ENCODE measurements around the gene SEC14L3. TPM values are rescaled to one million over a fixed set of nuclear protein-coding genes. Genes with fewer than 3 reads are reported as not detected.

Gene SEC14L3
- polyA plus RNA-seq, 4 donors: not detected

DNA sequence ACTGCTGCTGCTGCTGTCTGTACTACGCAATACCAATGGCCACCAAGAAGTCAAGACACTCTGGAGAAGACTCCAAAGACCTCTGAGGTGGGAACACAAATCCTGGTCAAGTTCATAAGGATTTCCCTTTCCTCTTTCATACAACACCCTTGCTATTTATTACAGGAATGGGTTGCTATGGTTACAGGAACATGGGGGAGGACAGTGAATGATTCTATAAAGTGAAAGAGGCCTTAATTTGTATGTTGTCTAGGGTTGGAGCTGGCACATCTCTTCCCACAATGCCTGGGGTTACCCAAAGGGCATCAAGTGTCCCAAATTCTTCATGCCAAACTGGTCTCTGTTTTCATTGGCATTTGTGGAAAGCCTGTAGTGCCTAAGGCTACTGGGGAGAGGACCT lies 11.4 kb upstream of the SEC14L3 start:
- no peaks in the 10 kb centered on the region for H3K4me1 ChIP-seq (ENCODE audit: control insufficient read depth in 3 of 3, insufficient read depth in 2 of 3, low read depth in 1 of 3, low read length in 2 of 3)
- FAIRE-seq: no peak
- no peaks in the 10 kb centered on the region for H3K36me3 ChIP-seq (ENCODE audit: control insufficient read depth in 3 of 3, insufficient read depth in 2 of 3, low read depth in 1 of 3, low read length in 3 of 3)
- H3K9me3 ChIP-seq (ENCODE audit: control insufficient read depth in 2 of 2, insufficient read depth in 1 of 2, low read depth in 1 of 2, low read length in 1 of 2): peaks cover 0 to 3% of the 10 kb centered on the region in 2 donors
- no peak for DNase-seq
- H3K27ac ChIP-seq (ENCODE audit: low read depth in 1 of 3, low read length in 2 of 3): no peak overlapping the region
- no peaks in the 10 kb centered on the region for H3K27me3 ChIP-seq (ENCODE audit: control insufficient read depth in 3 of 3, insufficient read depth in 3 of 3, low read length in 3 of 3)
- H3K4me3 ChIP-seq (ENCODE audit: low read depth in 1 of 3, low read length in 3 of 3): no peak overlapping the region
- 41 to 89% (median 76%) methylated on average over 1 of the region's 1 CpG for WGBS, 3 donors

DNA sequence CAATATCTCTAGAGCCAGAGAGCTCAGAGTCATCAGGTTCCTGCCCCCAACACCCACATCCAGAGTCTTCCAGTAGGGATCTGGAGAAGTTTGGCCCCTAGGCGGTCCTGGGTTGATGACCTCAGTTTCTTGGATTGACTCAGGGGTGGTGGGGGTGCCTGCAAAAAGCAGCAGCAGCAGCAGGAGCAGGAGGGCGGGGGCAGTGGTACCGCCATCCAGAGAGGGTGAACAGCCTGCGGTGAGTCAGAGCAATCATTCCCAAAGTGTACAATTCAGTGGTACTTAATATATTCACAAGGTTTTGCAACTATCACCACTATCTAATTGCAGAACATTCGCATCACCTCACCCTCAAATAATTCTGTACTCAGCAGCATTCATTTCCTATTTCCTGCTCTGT lies 9.9 kb upstream of the SEC14L3 start:
- no peak overlapping the region for H3K27ac ChIP-seq (ENCODE audit: low read depth in 1 of 3, low read length in 2 of 3)
- H3K4me1 ChIP-seq (ENCODE audit: control insufficient read depth in 3 of 3, insufficient read depth in 2 of 3, low read depth in 1 of 3, low read length in 2 of 3): no peaks in the 10 kb centered on the region
- no peak for FAIRE-seq
- DNase-seq: no peak
- 60 to 77% (median 76%) methylated on average over 5 of the region's 5 CpGs for WGBS, 3 donors
- no peaks in the 10 kb centered on the region for H3K36me3 ChIP-seq (ENCODE audit: control insufficient read depth in 3 of 3, insufficient read depth in 2 of 3, low read depth in 1 of 3, low read length in 3 of 3)
- no peak overlapping the region for H3K4me3 ChIP-seq (ENCODE audit: low read depth in 1 of 3, low read length in 3 of 3)
- peaks cover 0 to 3% of the 10 kb centered on the region in 2 donors for H3K9me3 ChIP-seq (ENCODE audit: control insufficient read depth in 2 of 2, insufficient read depth in 1 of 2, low read depth in 1 of 2, low read length in 1 of 2)
- H3K27me3 ChIP-seq (ENCODE audit: control insufficient read depth in 3 of 3, insufficient read depth in 3 of 3, low read length in 3 of 3): no peaks in the 10 kb centered on the region

DNA sequence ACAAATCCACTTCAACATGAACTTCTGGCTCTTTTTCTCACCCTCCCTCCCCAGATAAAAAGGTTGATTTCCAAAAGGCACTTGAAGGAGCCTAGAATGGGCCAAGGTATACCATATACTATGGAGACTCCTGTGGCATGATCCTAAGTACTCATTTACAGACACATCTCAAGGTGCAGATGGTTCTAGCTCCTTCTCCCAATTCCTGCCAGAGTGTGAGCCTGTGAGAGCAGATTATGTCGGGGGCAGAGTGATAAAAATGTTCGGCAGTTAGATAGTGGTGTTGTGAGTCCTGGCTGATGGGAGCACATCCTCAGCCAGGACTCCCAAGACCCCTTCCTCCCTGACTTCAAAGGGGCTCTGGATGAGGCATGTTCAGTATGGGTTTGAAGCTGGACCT lies 8.2 kb upstream of the SEC14L3 start:
- no peaks in the 10 kb centered on the region for H3K36me3 ChIP-seq (ENCODE audit: control insufficient read depth in 3 of 3, insufficient read depth in 2 of 3, low read depth in 1 of 3, low read length in 3 of 3)
- H3K9me3 ChIP-seq (ENCODE audit: control insufficient read depth in 2 of 2, insufficient read depth in 1 of 2, low read depth in 1 of 2, low read length in 1 of 2): peaks cover 0 to 3% of the 10 kb centered on the region in 2 donors
- no peak overlapping the region for H3K4me3 ChIP-seq (ENCODE audit: low read depth in 1 of 3, low read length in 3 of 3)
- no peak for FAIRE-seq
- H3K4me1 ChIP-seq (ENCODE audit: control insufficient read depth in 3 of 3, insufficient read depth in 2 of 3, low read depth in 1 of 3, low read length in 2 of 3): no peaks in the 10 kb centered on the region
- H3K27ac ChIP-seq (ENCODE audit: low read depth in 1 of 3, low read length in 2 of 3): no peak overlapping the region
- WGBS, 3 donors: 56 to 70% (median 57%) methylated on average over 2 of the region's 2 CpGs
- no peaks in the 10 kb centered on the region for H3K27me3 ChIP-seq (ENCODE audit: control insufficient read depth in 3 of 3, insufficient read depth in 3 of 3, low read length in 3 of 3)
- no peak for DNase-seq

DNA sequence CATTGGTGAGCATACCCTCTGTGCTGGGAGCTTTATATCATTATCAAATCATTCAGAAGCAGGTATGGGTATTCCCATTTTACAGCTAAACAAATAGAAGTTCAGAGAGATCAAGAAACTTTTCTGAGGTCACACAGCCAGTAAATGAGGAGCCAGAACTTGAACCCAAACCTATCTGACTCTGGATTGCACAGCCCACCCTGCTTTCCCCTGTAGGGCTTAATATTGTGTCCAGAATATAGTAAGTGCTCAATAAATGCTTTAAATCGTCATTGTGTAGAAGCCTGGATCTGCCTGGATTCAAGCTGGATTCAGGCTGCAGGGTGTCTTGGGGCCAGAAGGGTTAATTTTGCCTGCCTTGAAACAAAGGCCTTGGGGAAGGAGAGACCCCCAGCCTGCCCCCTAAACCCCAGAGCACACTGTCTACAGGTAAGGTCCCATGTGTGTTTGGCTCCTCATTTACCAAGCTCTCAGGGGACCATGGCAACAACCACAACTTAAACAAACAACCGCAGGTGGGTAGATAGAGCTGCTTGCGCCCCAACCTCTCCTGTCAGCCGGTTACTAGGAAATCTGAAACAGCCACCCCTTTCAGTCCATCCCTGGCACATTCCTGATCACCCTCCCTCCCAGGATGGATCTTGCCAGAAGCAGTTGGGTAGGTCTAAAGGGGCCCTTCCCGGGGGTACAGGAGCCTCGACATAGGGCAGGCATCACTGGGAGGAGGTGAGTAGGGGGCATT lies 3.0 kb upstream of the SEC14L3 start:
- 15 to 40% (median 27%) methylated on average over 6 of the region's 6 CpGs for WGBS, 3 donors
- no peak overlapping the region for H3K4me3 ChIP-seq (ENCODE audit: low read depth in 1 of 3, low read length in 3 of 3)
- H3K36me3 ChIP-seq (ENCODE audit: control insufficient read depth in 3 of 3, insufficient read depth in 2 of 3, low read depth in 1 of 3, low read length in 3 of 3): no peaks in the 10 kb centered on the region
- H3K27me3 ChIP-seq (ENCODE audit: control insufficient read depth in 3 of 3, insufficient read depth in 3 of 3, low read length in 3 of 3): peaks cover 0 to 3% (median under 1%) of the 10 kb centered on the region in 3 donors
- no peaks in the 10 kb centered on the region for H3K9me3 ChIP-seq (ENCODE audit: control insufficient read depth in 2 of 2, insufficient read depth in 1 of 2, low read depth in 1 of 2, low read length in 1 of 2)
- FAIRE-seq (no peak), DNase-seq (peak; percentile 36 to 58)
- no peak overlapping the region for H3K27ac ChIP-seq (ENCODE audit: low read depth in 1 of 3, low read length in 2 of 3)
- no peaks in the 10 kb centered on the region for H3K4me1 ChIP-seq (ENCODE audit: control insufficient read depth in 3 of 3, insufficient read depth in 2 of 3, low read depth in 1 of 3, low read length in 2 of 3)

DNA sequence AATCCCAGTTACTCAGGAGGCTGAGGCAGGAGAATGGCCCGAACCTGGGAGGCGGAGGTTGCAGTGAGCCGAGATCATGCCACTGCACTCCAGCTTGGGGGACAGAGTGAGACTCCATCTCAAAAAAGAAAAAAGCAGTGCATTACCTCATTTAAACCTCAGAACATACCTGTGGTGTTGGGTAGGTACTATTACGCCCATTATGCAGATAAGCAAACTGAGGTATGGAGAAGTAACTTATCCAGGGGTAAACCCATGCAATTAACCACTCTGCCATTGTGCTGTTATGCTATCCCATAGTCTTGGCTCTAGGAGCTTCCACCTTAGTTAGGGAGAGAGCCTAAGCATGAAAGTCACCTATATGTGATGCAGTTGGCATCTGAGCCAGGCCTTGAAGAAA lies 2.3 kb upstream of the SEC14L3 start:
- Histone ChIP-seq H3K9me3 (ENCODE audit: control insufficient read depth in 2 of 2, insufficient read depth in 1 of 2, low read depth in 1 of 2, low read length in 1 of 2) (no peaks in the 10 kb centered on the region), H3K27me3 (ENCODE audit: control insufficient read depth in 3 of 3, insufficient read depth in 3 of 3, low read length in 3 of 3) (peaks cover 0 to 3% (median 2%) of the 10 kb centered on the region in 3 donors), H3K36me3 (ENCODE audit: control insufficient read depth in 3 of 3, insufficient read depth in 2 of 3, low read depth in 1 of 3, low read length in 3 of 3) (no peaks in the 10 kb centered on the region), H3K4me3 (ENCODE audit: low read depth in 1 of 3, low read length in 3 of 3) (no peak overlapping the region), H3K4me1 (ENCODE audit: control insufficient read depth in 3 of 3, insufficient read depth in 2 of 3, low read depth in 1 of 3, low read length in 2 of 3) (no peaks in the 10 kb centered on the region), H3K27ac (ENCODE audit: low read depth in 1 of 3, low read length in 2 of 3) (no peak overlapping the region)
- no peak for DNase-seq
- 89 to 94% (median 90%) methylated on average over 4 of the region's 4 CpGs for WGBS, 3 donors
- no peak for FAIRE-seq

DNA sequence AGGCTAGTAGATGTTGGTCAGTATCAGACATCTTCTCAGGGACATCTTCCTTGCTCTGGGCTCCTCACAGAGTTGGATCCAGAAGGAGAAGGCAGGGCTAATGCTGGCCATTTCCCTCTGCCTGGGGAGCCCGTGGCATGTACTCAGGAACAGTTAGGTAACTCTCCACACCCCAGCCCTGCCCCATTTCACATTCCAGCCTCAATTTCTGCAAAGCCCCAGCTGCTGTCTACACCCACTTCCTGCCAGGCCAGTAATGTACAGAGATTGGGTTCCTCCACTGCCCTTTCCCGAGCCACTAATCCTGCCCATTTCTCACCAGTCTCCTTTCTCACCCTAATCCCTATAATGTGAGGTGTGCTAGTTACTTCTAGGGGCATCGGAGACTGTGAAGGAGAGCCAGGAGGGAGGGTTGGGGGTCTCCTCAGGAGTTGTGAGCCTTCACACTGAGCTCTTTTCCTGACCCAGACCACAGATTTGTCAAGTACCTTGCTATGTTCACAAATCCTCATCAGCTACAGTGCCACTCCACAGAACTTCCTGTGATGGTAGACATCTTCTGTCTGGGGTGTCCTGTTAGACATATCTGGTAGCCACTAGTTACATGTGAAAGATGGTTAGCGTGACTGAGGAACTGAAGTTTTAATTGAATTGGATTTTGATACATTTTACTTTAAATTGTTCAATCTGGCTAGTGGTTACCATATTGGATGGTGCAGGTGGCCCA lies 1.3 kb upstream of the SEC14L3 start:
- H3K9me3 ChIP-seq (ENCODE audit: control insufficient read depth in 2 of 2, insufficient read depth in 1 of 2, low read depth in 1 of 2, low read length in 1 of 2): no peaks in the 10 kb centered on the region
- WGBS, 3 donors: 57 to 67% (median 65%) methylated on average over 4 of the region's 4 CpGs
- no peaks in the 10 kb centered on the region for H3K4me1 ChIP-seq (ENCODE audit: control insufficient read depth in 3 of 3, insufficient read depth in 2 of 3, low read depth in 1 of 3, low read length in 2 of 3)
- no peaks in the 10 kb centered on the region for H3K36me3 ChIP-seq (ENCODE audit: control insufficient read depth in 3 of 3, insufficient read depth in 2 of 3, low read depth in 1 of 3, low read length in 3 of 3)
- peaks cover 0 to 3% (median 2%) of the 10 kb centered on the region in 3 donors for H3K27me3 ChIP-seq (ENCODE audit: control insufficient read depth in 3 of 3, insufficient read depth in 3 of 3, low read length in 3 of 3)
- no peak for DNase-seq
- H3K4me3 ChIP-seq (ENCODE audit: low read depth in 1 of 3, low read length in 3 of 3): no peak overlapping the region
- FAIRE-seq: no peak
- H3K27ac ChIP-seq (ENCODE audit: low read depth in 1 of 3, low read length in 2 of 3): no peak overlapping the region

DNA sequence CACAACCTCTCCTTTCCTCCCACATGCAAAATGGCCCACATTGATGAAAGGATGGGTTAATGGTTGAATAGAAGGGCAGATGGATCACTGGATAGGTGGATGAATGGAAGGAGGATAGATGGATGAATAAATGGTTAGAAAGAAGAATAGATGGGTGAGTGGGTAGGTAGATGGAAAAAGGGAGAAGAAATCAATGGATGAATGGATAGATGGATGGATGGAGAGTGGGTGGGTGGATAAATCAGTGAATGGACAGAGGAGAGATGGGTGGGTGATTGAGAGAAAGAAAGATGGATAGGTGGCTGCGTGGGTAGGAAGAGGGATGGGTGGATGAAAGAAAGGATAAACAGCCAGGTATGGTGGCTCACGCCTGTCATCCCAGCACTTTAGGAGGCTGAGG lies 1.2 kb downstream of the SEC14L3 start:
- no peak for FAIRE-seq
- Histone ChIP-seq H3K4me1 (ENCODE audit: control insufficient read depth in 3 of 3, insufficient read depth in 2 of 3, low read depth in 1 of 3, low read length in 2 of 3) (no peaks in the 10 kb centered on the region), H3K27ac (ENCODE audit: low read depth in 1 of 3, low read length in 2 of 3) (no peak overlapping the region), H3K27me3 (ENCODE audit: control insufficient read depth in 3 of 3, insufficient read depth in 3 of 3, low read length in 3 of 3) (peaks cover 0 to 5% (median 4%) of the 10 kb centered on the region in 3 donors), H3K4me3 (ENCODE audit: low read depth in 1 of 3, low read length in 3 of 3) (no peak overlapping the region), H3K36me3 (ENCODE audit: control insufficient read depth in 3 of 3, insufficient read depth in 2 of 3, low read depth in 1 of 3, low read length in 3 of 3) (no peaks in the 10 kb centered on the region), H3K9me3 (ENCODE audit: control insufficient read depth in 2 of 2, insufficient read depth in 1 of 2, low read depth in 1 of 2, low read length in 1 of 2) (no peaks in the 10 kb centered on the region)
- no peak for DNase-seq
- 76 to 84% (median 84%) methylated on average over 2 of the region's 2 CpGs for WGBS, 3 donors

DNA sequence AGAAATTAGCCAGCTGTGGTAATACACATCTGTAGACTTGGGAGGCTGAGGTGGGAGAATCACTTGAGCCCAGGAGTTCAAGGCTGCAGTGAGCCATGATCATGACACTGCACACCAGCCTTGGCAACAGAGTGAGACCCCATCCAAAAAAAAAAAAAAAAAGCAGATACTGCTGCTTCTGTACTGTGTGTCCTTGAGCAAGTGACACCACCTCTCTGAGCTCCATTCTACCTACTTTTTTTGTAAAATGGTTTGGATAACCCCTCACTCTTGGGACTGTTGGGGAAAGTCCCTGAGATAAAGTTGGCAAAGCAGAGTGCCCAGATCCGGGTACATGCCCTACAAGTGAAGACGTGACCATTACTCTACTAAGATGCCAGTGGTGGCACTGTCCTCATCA lies 2.7 kb downstream of the SEC14L3 start:
- DNase-seq (no peak), FAIRE-seq (no peak)
- 45 to 77% (median 51%) methylated on average over 2 of the region's 2 CpGs for WGBS, 3 donors
- H3K36me3 ChIP-seq (ENCODE audit: control insufficient read depth in 3 of 3, insufficient read depth in 2 of 3, low read depth in 1 of 3, low read length in 3 of 3): no peaks in the 10 kb centered on the region
- no peaks in the 10 kb centered on the region for H3K9me3 ChIP-seq (ENCODE audit: control insufficient read depth in 2 of 2, insufficient read depth in 1 of 2, low read depth in 1 of 2, low read length in 1 of 2)
- H3K4me3 ChIP-seq (ENCODE audit: low read depth in 1 of 3, low read length in 3 of 3): no peak overlapping the region
- no peaks in the 10 kb centered on the region for H3K4me1 ChIP-seq (ENCODE audit: control insufficient read depth in 3 of 3, insufficient read depth in 2 of 3, low read depth in 1 of 3, low read length in 2 of 3)
- peaks cover 0 to 6% (median 4%) of the 10 kb centered on the region in 3 donors for H3K27me3 ChIP-seq (ENCODE audit: control insufficient read depth in 3 of 3, insufficient read depth in 3 of 3, low read length in 3 of 3)
- H3K27ac ChIP-seq (ENCODE audit: low read depth in 1 of 3, low read length in 2 of 3): no peak overlapping the region

All from small intestine (tissue), 7 donors.